OCI-LY7 (cell line): ENCODE results near the gene FAM47E. TPM values are rescaled to one million over a fixed set of nuclear protein-coding genes. Genes with fewer than 3 reads are reported as not detected.

Experiments
- BruUV-seq: library from RNA; stranded (reverse); fragments of 400-500 nt; replicated peaks from 2 replicates; lab custom pipeline; 2021; lab: Mats Ljungman, UMichigan
- CTCF ChIA-PET: fragments of 300-600 bp; sonication (Branson Sonifier 250); formaldehyde crosslinking; loops from one replicate; lab custom pipeline; 2022; ENCODE audit warnings: antibody characterized with exemption; ENCODE audit not compliant: unreplicated experiment; lab: Charles Lee
- POLR2A ChIA-PET: fragments of 300-600 bp; sonication (Branson Sonifier 250); formaldehyde crosslinking; loops from one replicate; lab custom pipeline; 2022; ENCODE audit warnings: antibody characterized with exemption; lab: Charles Lee
- DNase-seq: peaks from one replicate; pipeline ENCODE4 v3.0.0-alpha.2; 2015; ENCODE audit warnings: low spot score
- H2AFZ ChIP-seq: fragments of 200-600 bp; sonication (generic), shearing (Covaris generic); 2 replicates; pipeline ENCODE4 v1.6.1; 2014; ENCODE audit warnings: mild to moderate bottlenecking, antibody characterized with exemption, low read length, moderate library complexity
- H3K27ac ChIP-seq: fragments of 200-600 bp; sonication (generic); 2 replicates; pipeline ENCODE4 v1.5.1; 2014; ENCODE audit warnings: mixed run types, low read depth, mild to moderate bottlenecking, moderate library complexity, low read length, inconsistent platforms; ENCODE audit not compliant: poor library complexity, severe bottlenecking
- H3K36me3 ChIP-seq: fragments of 200-600 bp; sonication (generic); 2 replicates; pipeline ENCODE4 v1.6.1; 2014; ENCODE audit warnings: mild to moderate bottlenecking, antibody characterized with exemption, low read length, moderate library complexity, mixed read lengths; ENCODE audit not compliant: insufficient read depth
- H3K4me1 ChIP-seq: fragments of 200-600 bp; sonication (generic); 2 replicates; pipeline ENCODE4 v1.5.1; 2014; ENCODE audit warnings: mild to moderate bottlenecking, low read length; ENCODE audit not compliant: insufficient read depth, poor library complexity, severe bottlenecking
- H3K4me2 ChIP-seq: fragments of 200-600 bp; sonication (generic); 2 replicates; pipeline ENCODE4 v1.6.1; 2014; ENCODE audit warnings: mild to moderate bottlenecking, low read length
- H3K4me3 ChIP-seq: fragments of 200-600 bp; sonication (generic); 2 replicates; pipeline ENCODE4 v1.5.1; 2014; ENCODE audit warnings: mild to moderate bottlenecking, low read depth, low read length; ENCODE audit not compliant: poor library complexity, severe bottlenecking
- H3K79me2 ChIP-seq: fragments of 200-600 bp; sonication (generic); 2 replicates; pipeline ENCODE4 v1.6.1; 2016; ENCODE audit warnings: low read depth, mild to moderate bottlenecking, low read length, moderate library complexity, mixed read lengths; ENCODE audit not compliant: insufficient read depth
- H3K9me2 ChIP-seq: fragments of 200-600 bp; sonication (generic); 2 replicates; pipeline ENCODE4 v1.6.1; 2016; ENCODE audit warnings: mild to moderate bottlenecking, low read length, mixed read lengths; ENCODE audit not compliant: insufficient read depth
- H3K9me3 ChIP-seq: fragments of 200-600 bp; sonication (generic); 2 replicates; pipeline ENCODE4 v1.6.1; 2014; ENCODE audit warnings: mild to moderate bottlenecking, mixed run types, low read length, mixed read lengths
- H4K20me1 ChIP-seq: fragments of 200-600 bp; sonication (generic); 2 replicates; pipeline ENCODE4 v1.6.1; 2014; ENCODE audit warnings: mild to moderate bottlenecking, antibody characterized with exemption, low read length, moderate library complexity, mixed read lengths; ENCODE audit not compliant: insufficient read depth
- EZH2phosphoT487 ChIP-seq: fragments of 200-600 bp; sonication (generic); IDR thresholded peaks from 2 replicates; pipeline ENCODE4 v1.6.1; 2018; ENCODE audit warnings: low read depth, borderline replicate concordance, mild to moderate bottlenecking, mixed run types, antibody characterized with exemption, low read length, moderate library complexity, mixed read lengths
- intact Hi-C: fragments of 100-400 bp; cut with micrococcal nuclease; formaldehyde crosslinking; loops from one replicate; pipeline ENCODE4 v1.10.0; 2022; ENCODE audit not compliant: unreplicated experiment
- total RNA-seq, 2 experiments: library from RNA; depleted of rRNA in 1 of 2; stranded (reverse); fragments of >200 nt in 1 of 2; shearing (Covaris generic) in 1 of 2; gene quantifications; 2 replicates each; pipeline ENCODE4 v1.2.3, GENCODE V29; 2014 to 2022
- TF ChIP-seq, protein P1 (sequence below): fragments of 200-600 bp; sonication (generic); conservative IDR thresholded peaks from 2 replicates; pipeline ENCODE4 v1.5.1; 2014; ENCODE audit warnings: mild to moderate bottlenecking, antibody characterized with exemption, low read length, moderate library complexity, mixed read lengths

The FAM47E gene
- total RNA-seq, 2 experiments from 2014 or later = not detected

DNA sequence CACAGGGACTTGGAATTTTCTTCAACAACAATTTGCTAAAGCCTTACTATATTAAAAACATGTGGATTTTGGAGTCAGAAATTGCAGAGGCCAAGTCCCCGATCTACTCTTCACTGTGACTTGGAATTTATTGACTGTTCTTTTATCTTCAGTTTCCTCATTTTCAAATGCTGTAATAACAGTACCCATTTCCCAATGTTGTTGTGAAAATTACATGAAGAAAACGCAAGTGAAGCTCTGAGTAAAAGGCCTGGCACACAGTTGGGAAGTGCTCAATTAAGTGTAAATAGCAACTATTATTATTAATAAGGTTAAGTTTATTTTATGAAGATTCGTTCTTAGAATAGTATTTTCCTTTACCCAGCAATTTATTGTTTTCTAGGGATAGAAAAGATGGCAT lies 70.7 kb downstream of the FAM47E start:
- Histone ChIP-seq H4K20me1 (no peaks in the 10 kb centered on the region), H2AFZ (no peak overlapping the region), H3K27ac (no peak overlapping the region), H3K79me2 (no peaks in the 10 kb centered on the region), H3K4me1 (no peaks in the 10 kb centered on the region), H3K36me3 (no peaks in the 10 kb centered on the region), H3K4me3 (no peak overlapping the region), H3K9me3 (peaks cover 13% of the 10 kb centered on the region), H3K9me2 (no peaks in the 10 kb centered on the region), H3K4me2 (no peak overlapping the region)
- ChIA-PET CTCF (no interaction called here), POLR2A (no interaction called here)
- intact Hi-C loops = no loop called here
- TF ChIP-seq, protein P1, sequence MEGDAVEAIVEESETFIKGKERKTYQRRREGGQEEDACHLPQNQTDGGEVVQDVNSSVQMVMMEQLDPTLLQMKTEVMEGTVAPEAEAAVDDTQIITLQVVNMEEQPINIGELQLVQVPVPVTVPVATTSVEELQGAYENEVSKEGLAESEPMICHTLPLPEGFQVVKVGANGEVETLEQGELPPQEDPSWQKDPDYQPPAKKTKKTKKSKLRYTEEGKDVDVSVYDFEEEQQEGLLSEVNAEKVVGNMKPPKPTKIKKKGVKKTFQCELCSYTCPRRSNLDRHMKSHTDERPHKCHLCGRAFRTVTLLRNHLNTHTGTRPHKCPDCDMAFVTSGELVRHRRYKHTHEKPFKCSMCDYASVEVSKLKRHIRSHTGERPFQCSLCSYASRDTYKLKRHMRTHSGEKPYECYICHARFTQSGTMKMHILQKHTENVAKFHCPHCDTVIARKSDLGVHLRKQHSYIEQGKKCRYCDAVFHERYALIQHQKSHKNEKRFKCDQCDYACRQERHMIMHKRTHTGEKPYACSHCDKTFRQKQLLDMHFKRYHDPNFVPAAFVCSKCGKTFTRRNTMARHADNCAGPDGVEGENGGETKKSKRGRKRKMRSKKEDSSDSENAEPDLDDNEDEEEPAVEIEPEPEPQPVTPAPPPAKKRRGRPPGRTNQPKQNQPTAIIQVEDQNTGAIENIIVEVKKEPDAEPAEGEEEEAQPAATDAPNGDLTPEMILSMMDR = no peak
- TF ChIP-seq EZH2phosphoT487 = no peak
- no peak for DNase-seq
- BruUV-seq = no TSS peak

DNA sequence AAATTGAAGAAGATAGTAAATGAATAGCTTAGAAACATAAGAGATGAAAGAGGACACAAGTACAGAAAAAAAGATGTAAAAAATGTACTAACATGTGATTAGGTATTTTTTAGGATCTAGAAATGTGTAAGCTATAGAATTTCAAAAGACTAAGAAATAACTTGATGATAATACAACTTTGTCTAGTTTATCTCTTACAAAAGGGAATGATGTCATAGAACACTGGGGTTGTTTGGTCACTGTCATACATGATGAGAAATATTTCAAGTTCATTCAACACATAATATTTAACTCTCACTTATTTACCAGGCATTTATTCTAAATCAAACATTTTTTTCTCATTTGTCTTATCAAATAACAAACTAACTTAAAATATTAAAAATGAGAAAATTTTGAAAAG lies 73.6 kb downstream of the FAM47E start:
- intact Hi-C loops = no loop called here
- Histone ChIP-seq H4K20me1 (no peaks in the 10 kb centered on the region), H3K9me2 (no peaks in the 10 kb centered on the region), H3K4me1 (no peaks in the 10 kb centered on the region), H3K27ac (no peak overlapping the region), H3K79me2 (no peaks in the 10 kb centered on the region), H3K4me2 (no peak overlapping the region), H3K9me3 (peaks cover 13% of the 10 kb centered on the region), H3K36me3 (no peaks in the 10 kb centered on the region), H2AFZ (no peak overlapping the region), H3K4me3 (no peak overlapping the region)
- ChIA-PET CTCF (no interaction called here), POLR2A (interaction anchor here (1.2 to 1.6 kb wide), 2 partner anchors 12 to 16 kb away, joined by 6 to 7 read pairs; no protein-coding TSS in a partner anchor)
- no TSS peak for BruUV-seq
- DNase-seq = no peak
- TF ChIP-seq EZH2phosphoT487 = no peak
- TF ChIP-seq, protein P1 = no peak

DNA sequence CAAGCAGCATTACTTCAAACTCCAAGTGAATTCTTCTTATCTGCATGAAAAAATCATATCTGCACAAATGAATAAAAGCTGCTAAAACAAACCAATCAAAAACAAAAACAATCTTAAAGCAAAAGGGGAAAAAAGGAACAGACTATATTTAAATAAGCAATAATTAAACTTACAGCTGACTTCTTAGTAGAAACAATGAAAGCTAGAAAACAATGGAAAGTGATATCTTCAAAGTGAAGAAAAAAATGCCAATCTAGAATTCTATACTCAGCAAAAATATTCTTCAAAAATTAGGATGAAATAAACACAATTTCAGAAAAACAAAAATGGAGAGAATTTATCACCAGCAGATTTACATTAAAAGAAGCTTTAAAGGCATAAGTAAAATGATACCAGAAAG lies 75.0 kb downstream of the FAM47E start:
- H3K27ac ChIP-seq = no peak overlapping the region
- no peak for DNase-seq
- H3K4me3 ChIP-seq = no peak overlapping the region
- no peaks in the 10 kb centered on the region for H3K79me2 ChIP-seq
- no peaks in the 10 kb centered on the region for H3K36me3 ChIP-seq
- ChIA-PET POLR2A (no interaction called here), CTCF (no interaction called here)
- H4K20me1 ChIP-seq = no peaks in the 10 kb centered on the region
- H3K4me1 ChIP-seq = no peaks in the 10 kb centered on the region
- H3K9me2 ChIP-seq = no peaks in the 10 kb centered on the region
- BruUV-seq = no TSS peak
- H2AFZ ChIP-seq = no peak overlapping the region
- intact Hi-C loops = no loop called here
- H3K4me2 ChIP-seq = no peak overlapping the region
- peaks cover 13% of the 10 kb centered on the region for H3K9me3 ChIP-seq
- no peak for TF ChIP-seq EZH2phosphoT487
- TF ChIP-seq, protein P1 = no peak

Other genes starting within 250 kb of the FAM47E start
- 0.13 TPM in 1 of 2 replicates, not detected in the other for gene CXCL9, start 244.2 kb upstream of the FAM47E start, total RNA-seq (2014; rRNA removed; shearing (Covaris generic))
- not detected in 2 replicates for gene CXCL9, start 244.2 kb upstream of the FAM47E start, total RNA-seq (2022)
- not detected in 2 replicates for gene CXCL10, start 228.2 kb upstream of the FAM47E start, total RNA-seq (2014; rRNA removed; shearing (Covaris generic))
- gene CXCL10, start 228.2 kb upstream of the FAM47E start, total RNA-seq (2022) = not detected in 2 replicates
- not detected in 2 replicates for gene CXCL11, start 215.7 kb upstream of the FAM47E start, total RNA-seq (2014; rRNA removed; shearing (Covaris generic))
- gene CXCL11, start 215.7 kb upstream of the FAM47E start, total RNA-seq (2022) = 0.40 TPM in 1 of 2 replicates, not detected in the other
- gene ART3, start 177.0 kb upstream of the FAM47E start, total RNA-seq (2014; rRNA removed; shearing (Covaris generic)) = not detected in 2 replicates
- not detected in 2 replicates for gene ART3, start 177.0 kb upstream of the FAM47E start, total RNA-seq (2022)
- gene NUP54, start 103.3 kb upstream of the FAM47E start, total RNA-seq (2014; rRNA removed; shearing (Covaris generic)) = 29.2 and 40.2 TPM in 2 replicates
- 50.8 and 52.6 TPM in 2 replicates for gene NUP54, start 103.3 kb upstream of the FAM47E start, total RNA-seq (2022)
- gene SCARB2, start 37.9 kb upstream of the FAM47E start, total RNA-seq (2014; rRNA removed; shearing (Covaris generic)) = not detected in 2 replicates
- gene SCARB2, start 37.9 kb upstream of the FAM47E start, total RNA-seq (2022) = 0.28 and 1.1 TPM in 2 replicates
- not detected in 2 replicates for gene STBD1, start 55.0 kb downstream of the FAM47E start, total RNA-seq (2014; rRNA removed; shearing (Covaris generic))
- gene STBD1, start 55.0 kb downstream of the FAM47E start, total RNA-seq (2022) = not detected in 2 replicates
- not detected in 2 replicates for gene CCDC158, start 169.4 kb downstream of the FAM47E start, total RNA-seq (2014; rRNA removed; shearing (Covaris generic))
- not detected in 2 replicates for gene CCDC158, start 169.4 kb downstream of the FAM47E start, total RNA-seq (2022)
- gene SHROOM3, start 183.5 kb downstream of the FAM47E start, total RNA-seq (2014; rRNA removed; shearing (Covaris generic)) = not detected in 2 replicates
- not detected in 2 replicates for gene SHROOM3, start 183.5 kb downstream of the FAM47E start, total RNA-seq (2022)